ENCODE measurements around the gene NEDD8. TPM values are rescaled to one million over a fixed set of nuclear protein-coding genes. Genes with fewer than 3 reads are reported as not detected.

Gene NEDD8
- total and polyA plus RNA-seq, 2 of the 4 experiments (the other 2 are of a cell fraction): 167 to 375 TPM

GRCh38 chr14:24264298-24264697 is 32.1 kb upstream of the NEDD8 start:
- Histone ChIP-seq H4K20me1 (ENCODE audit: insufficient read depth, low read length) (no peaks in the 10 kb centered on the region), H3K79me1 (ENCODE audit: low read depth in 1 of 2, low read length in 2 of 2) (no peaks in the 10 kb centered on the region), H3K27me3 (ENCODE audit: control insufficient read depth, insufficient read depth, low read length) (no peaks in the 10 kb centered on the region), H3K14ac (replicated peaks; ENCODE audit: low read depth, low read length) (no peak overlapping the region), H3K9ac (ENCODE audit: low read depth, low read length) (no peak overlapping the region), H3K4ac (ENCODE audit: low read depth, low read length) (no peak overlapping the region), H2BK15ac (ENCODE audit: low read depth, low read length) (no peak overlapping the region), H3K36me3 (ENCODE audit: control insufficient read depth, insufficient read depth, low read length) (peaks cover 28% of the 10 kb centered on the region), H4K8ac (ENCODE audit: low read depth in 2 of 2, low read length in 2 of 2) (no peak overlapping the region), H2BK20ac (ENCODE audit: low read depth, low read length) (no peak overlapping the region), H3K4me2 (ENCODE audit: low read depth, low read length) (no peak overlapping the region), H4K5ac (ENCODE audit: low read depth, low read length) (no peak overlapping the region), H3K23ac (ENCODE audit: low read depth, low read length) (no peak overlapping the region), H2AK5ac (ENCODE audit: low read depth, low read length) (no peak overlapping the region), H2BK120ac (ENCODE audit: low read depth, low read length) (no peak overlapping the region), H3K27ac (ENCODE audit: insufficient read depth, low read length) (no peak overlapping the region), H3K56ac (ENCODE audit: extremely low read depth, insufficient read depth, low read length) (no peak overlapping the region), H3K9me1 (ENCODE audit: insufficient read depth, low read length) (peaks cover 6% of the 10 kb centered on the region; the same call in 1 of the 2 replicates), H3K4me3 (ENCODE audit: insufficient read depth, low read depth, low read length) (no peak overlapping the region), H2AK9ac (replicated peaks; ENCODE audit: low read depth, low read length, poor library complexity) (no peak overlapping the region), H4K91ac (ENCODE audit: insufficient read depth, low read depth, low read length) (no peak overlapping the region), H2BK5ac (ENCODE audit: low read depth, low read length, poor library complexity, severe bottlenecking) (no peak overlapping the region), H3K18ac (ENCODE audit: low read depth, low read length) (no peak overlapping the region), H3K4me1 (ENCODE audit: control insufficient read depth, insufficient read depth, low read length) (peaks cover 3% of the 10 kb centered on the region; the same call in 1 of the 2 replicates), H3K9me3 (ENCODE audit: control insufficient read depth, insufficient read depth, low read length) (no peaks in the 10 kb centered on the region), H2AFZ (replicated peaks; ENCODE audit: low read length, poor library complexity) (no peak overlapping the region)
- ATAC-seq (ENCODE audit: low read depth) (no peak), DNase-seq (no peak)
- 79% methylated on average over 4 of the region's 6 CpGs; no CpG with 5 or more reads in 1 of the 2 experiments for WGBS, 2 experiments (ENCODE audit: extremely low coverage in 2 of 2, insufficient read length in 1 of 2)
- ChIA-PET CTCF (no interaction called here), POLR2A (ENCODE audit: unreplicated experiment) (no interaction called here)
- intact Hi-C loops (cut with micrococcal nuclease) (no loop called here), dilution Hi-C loops (cut with HindIII; ENCODE audit: low sequenced_read_pairs, unreplicated experiment) (no loop called here), in situ Hi-C loops (cut with MboI; ENCODE audit: low sequenced_read_pairs) (no loop called here)
- BruUV-seq (replicated peaks): no TSS peak
- TF ChIP-seq CTCF (conservative IDR thresholded peaks at IDR 0.05; ENCODE audit: low read depth, low read length) (no peak), BHLHE40 (IDR thresholded peaks at IDR 0.05; ENCODE audit: low read depth, low read length) (no peak), MAZ (IDR thresholded peaks at IDR 0.05; ENCODE audit: borderline replicate concordance, low read depth, low read length) (no peak), RFX5 (IDR thresholded peaks at IDR 0.05; ENCODE audit: low read depth, low read length) (no peak), MAFK (IDR thresholded peaks at IDR 0.05; ENCODE audit: low read depth, low read length) (no peak), CEBPB (IDR thresholded peaks at IDR 0.05; ENCODE audit: low read depth, low read length) (no peak)
- TF ChIP-seq, protein P1, sequence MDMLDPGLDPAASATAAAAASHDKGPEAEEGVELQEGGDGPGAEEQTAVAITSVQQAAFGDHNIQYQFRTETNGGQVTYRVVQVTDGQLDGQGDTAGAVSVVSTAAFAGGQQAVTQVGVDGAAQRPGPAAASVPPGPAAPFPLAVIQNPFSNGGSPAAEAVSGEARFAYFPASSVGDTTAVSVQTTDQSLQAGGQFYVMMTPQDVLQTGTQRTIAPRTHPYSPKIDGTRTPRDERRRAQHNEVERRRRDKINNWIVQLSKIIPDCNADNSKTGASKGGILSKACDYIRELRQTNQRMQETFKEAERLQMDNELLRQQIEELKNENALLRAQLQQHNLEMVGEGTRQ (IDR thresholded peaks at IDR 0.05; ENCODE audit: low read depth, low read length): no peak

All from IMR-90 (cell line).